OCI-M1 (cell line): ENCODE results near the gene MREG.
"Not testable (repeated sequence)": the region's sequence is repeated elsewhere in the genome, so short reads cannot be mapped to it uniquely, and the experiment has no call there.

Source experiments
- DNase-seq: peaks from one replicate; lab custom pipeline; 2025; lab: John Stamatoyannopoulos, UW

The MREG gene

DNA sequence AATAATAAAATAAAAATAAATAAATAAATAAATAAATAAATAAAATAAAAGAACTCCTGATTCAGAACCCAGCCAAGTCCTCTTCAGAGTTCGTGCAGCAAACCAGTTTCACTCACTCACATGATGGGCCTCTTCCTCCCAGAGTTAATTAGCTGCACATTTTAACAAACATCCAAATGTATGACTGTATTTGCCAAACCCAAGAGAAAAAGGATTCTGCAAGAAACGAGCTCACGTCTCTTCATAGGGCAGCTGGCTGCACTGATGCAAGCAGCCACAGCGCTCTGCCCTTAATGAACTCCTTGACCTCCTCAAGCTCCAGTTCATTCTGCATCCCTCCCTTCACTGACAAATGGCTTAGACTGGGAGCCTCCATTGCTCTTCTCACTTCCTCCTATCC is 55.1 kb downstream of the MREG start:
- DNase-seq: no peak

DNA sequence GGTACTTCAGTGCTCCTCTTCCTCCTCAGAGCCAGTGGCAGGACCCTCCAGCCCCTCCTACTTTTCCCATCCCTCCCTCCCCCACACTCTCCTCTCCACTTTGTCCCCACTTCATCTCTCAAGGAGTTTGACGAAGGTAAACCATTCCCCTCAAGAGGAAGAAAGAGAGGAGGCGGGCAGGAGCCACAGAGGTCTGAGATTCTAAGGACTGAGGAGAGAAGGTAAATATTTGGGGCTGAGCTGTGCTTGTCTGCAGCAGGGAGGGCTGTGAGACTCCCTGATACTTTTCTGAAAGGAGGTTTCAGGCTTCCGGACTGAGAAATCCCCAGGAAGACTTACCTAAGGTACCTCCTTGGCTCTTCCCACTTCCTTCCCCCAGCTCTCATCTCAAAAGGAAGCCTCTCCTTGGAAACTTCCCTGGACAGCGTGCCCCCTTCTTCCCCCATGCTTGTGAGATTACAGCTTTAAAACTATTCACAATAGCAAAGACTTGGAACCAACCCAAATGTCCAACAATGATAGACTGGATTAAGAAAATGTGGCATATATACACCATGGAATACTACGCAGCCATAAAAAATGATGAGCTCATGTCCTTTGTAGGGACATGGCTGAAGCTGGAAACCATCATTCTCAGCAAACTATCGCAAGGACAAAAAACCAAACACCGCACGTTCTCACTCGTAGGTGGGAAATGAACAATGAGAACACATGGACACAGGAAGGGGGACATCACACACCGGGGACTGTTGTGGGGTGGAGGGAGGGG is 55.8 kb downstream of the MREG start:
- DNase-seq: not testable (repeated sequence)

DNA sequence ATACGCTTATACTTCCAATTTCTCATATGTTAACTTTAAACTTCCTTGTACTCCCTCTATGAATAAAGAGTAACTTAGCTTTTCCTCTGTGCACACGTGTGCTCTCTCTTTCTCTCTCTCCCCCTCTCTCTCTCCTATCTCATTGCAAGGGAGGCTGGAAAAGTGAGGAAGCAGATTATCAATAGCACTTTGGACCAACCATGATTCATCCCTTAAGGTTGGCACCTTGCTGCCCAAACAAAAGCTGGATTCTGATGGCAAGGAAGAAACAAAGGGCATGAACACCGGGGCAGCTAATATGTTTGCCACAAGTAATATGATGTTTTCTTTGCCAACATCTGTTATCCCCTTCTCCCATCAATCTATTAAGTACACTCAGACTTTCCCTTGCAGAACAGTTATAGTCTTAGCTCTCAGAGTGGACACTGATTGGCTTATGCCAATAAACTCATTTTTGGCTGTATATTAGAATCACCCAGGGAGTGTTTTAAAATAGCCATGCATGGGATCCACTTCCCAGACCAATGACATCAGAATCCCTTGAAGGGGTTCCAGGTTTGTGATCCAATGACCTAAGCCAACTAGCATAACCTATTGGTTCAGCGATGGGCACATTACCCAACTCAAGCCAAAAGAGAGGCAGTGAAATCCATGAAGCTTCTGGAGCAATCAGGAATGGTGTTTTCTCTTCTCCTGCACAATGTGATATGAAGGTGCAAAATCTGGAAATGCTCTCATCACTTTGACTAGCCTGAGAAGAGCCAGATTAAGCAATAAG is 60.3 kb downstream of the MREG start:
- DNase-seq: no peak

DNA sequence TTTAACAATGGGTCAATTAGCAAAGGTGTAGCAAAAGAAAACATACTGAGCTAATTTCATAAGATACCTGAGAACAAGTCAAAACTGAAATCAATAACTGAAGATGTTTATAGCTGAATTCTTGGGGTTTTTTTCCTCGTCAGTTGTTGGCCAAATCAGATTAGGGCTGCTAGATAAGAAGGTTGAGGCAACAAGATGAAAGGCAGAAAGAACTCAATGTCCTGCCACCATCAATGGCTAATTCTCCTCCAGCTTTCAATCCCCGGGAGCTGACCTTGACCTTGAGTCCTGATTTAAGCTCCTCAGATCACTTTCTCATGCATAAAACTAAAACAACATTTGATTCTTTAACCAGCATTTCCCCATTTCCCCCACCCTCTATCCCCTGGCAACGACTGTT is 61.8 kb downstream of the MREG start:
- DNase-seq: no peak

DNA sequence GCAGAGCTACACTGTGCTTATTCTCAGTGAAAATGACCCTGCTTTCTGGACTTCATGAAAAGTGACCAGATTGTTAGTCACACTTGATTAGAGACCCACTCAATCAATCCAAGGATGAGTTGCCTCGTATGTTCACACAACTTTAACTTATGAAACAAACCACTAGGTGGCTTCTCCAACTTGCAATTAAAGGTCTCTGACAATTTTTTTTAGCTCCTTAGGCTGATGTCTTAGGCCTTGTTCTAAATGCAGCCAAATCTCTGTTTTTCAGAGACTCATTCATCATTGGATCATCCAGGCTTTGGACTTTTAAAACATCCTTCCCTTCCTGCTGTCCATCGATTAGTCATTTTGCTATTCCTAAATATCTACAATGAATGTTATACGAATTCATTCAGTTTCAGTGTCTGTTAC is 63.4 kb downstream of the MREG start:
- peak; percentile 69 for DNase-seq

DNA sequence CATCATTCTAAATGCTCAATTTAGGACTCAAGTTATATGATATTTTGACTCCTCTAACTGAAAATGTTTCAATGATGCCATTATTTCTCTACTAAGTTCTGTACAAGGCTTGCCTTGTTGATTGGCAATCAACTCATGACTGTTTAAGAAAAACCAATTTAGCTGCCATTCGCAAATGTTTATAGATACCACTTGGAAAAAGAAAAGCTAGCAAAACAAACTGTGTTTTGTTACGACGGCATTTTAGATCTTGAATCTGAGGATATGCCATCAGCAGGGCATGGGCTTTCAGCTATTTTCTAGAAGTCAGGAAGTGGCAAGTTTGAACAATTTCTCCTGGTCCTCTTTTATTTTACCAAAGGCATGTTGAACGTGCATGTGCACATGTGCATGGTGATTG is 65.3 kb downstream of the MREG start:
- DNase-seq: no peak

DNA sequence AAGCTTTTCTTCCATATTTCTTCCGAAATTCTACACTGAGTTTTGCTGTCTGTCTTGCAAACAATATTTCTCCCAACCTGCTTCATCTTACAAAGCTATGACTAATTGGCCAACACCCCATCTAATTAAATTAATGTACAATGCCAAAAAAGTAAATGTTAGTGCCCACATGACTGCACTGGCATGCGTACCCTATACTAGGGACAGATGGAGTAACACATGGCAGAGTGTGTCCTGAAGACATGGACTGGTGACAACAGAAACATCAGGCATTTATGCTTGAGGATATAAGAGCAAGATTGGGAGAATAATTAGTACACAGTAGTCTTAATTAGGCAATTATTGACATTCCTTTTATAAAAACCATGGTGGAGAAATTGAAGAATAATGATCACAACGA is 66.8 kb downstream of the MREG start:
- DNase-seq: no peak

DNA sequence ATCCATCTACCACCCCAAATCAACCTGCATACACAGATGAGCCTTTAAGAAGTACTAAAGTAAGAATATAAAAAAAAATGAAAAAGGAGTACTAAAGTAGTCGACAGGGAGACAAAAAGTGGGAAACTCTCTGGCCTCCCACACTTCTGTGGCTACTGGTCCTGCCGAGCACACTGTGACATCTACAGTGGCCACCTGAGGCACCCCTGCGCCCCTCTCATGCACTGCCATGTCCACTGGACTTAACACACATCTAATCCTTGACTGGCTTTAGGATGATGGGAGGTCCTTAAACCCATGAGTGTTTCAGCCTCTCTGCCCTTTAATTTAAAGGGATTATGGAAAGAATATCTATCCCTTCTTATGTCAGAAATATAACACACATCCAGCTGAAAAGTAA is 71.2 kb downstream of the MREG start:
- DNase-seq: no peak

DNA sequence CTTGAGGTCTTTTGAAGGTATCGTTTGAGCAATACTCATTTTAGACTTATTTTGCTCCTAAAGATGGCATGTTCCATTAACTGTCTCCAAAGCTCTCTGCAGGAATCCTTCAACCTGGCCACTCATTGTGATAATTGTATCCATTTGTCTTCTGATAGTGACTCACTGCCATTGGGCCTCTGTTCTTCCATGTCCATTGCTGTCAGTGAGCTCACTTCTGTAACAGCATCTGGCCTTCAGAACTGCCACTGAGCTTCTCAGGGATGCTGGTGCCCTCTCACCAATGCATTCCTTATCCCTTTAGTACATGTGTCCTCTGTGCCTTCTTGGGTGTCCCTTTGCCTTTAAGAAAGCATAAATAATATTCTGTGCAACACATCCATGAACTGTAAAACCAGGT is 71.6 kb downstream of the MREG start:
- no peak for DNase-seq

DNA sequence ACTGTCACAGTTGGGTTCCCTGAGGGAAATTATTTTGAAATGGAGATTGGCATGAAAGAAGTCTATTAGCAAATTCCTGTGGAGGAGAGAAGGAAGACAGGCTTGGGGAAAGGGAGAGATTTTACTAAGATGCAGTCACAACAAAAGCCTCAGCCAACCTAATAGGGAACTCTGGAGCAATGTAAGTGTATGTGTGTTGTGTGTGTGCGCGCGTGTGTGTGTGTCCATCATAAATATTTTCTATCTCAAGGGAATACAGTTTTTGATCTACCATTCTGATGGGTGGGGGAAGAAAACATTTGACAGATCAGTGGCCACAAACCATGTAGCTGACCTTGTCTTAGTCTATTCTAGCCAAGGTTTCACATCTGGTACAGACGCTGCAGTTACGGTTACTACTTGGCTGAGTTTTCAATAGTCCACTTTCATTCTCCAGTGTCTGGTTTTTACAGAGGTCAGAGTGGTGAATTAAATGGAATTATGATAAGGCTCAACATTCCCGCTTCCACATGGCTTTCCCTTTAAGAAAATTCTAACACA is 72.6 kb downstream of the MREG start:
- DNase-seq: no peak

DNA sequence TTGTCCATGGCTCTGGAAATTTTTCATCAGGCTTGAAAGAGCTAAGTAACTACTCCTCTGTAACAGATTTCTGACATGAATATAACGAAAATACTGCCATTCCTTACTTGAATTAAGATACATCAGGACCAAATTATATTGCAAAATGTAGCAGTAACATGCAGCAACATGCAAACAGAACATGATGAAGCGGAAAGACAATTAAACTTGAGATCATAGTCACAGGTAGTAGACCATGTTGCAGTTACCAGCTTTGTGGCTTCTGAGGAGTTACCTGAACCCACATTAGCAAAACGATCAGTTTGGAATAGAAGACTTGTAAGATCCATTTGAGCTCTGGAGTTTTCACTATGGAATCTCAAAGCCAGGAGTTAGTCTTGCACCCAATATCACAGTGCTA is 76.2 kb downstream of the MREG start:
- DNase-seq: no peak

DNA sequence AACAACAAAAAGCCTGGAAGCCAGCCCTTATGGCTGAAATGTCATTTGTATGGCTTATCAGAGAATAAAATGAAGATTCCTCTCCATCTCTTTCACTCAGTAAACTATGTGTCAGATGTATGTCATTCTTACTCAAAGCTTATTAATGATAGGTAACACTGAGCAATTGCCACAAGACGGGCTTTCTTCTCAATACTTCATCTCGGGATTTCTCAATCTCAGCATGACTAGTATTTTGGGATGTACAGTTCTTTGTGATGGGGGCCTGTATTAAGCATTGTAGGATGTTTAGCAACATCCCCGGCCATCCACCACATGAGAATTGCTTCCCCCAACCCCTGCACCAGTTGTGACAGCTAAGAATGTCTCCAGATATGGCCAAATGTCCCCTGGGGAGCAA is 80.2 kb downstream of the MREG start:
- no peak for DNase-seq

DNA sequence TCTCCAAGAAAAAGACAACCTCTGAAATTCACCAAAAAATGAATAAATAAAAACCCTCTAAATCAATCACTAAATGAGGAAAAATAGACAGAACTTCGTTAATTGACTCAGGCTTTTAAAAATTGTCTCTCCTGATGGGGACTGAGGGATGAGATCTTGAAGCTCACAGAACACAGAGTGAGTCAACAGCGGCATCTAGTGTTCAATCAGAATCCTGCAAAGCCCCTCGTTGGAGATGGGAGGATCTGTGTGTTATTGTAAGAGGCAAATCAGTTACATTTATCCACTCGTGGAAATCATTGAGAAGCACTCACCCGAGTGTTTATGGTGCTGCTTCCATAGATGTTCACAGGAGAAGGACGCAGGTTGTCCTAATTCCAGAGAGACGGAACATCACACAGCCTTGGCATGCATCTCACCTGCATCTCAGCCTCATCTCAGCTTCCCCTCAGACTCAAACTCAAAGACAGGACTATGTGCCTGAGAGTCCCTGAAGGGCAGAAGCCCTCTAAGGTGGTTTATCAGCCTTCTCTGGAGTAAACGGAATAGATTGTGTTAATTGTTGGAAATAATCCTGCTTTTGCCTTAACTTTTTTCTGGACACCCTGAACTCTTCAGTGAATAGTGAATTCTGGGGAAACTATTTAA is 82.0 kb downstream of the MREG start:
- peak; percentile 83 for DNase-seq

DNA sequence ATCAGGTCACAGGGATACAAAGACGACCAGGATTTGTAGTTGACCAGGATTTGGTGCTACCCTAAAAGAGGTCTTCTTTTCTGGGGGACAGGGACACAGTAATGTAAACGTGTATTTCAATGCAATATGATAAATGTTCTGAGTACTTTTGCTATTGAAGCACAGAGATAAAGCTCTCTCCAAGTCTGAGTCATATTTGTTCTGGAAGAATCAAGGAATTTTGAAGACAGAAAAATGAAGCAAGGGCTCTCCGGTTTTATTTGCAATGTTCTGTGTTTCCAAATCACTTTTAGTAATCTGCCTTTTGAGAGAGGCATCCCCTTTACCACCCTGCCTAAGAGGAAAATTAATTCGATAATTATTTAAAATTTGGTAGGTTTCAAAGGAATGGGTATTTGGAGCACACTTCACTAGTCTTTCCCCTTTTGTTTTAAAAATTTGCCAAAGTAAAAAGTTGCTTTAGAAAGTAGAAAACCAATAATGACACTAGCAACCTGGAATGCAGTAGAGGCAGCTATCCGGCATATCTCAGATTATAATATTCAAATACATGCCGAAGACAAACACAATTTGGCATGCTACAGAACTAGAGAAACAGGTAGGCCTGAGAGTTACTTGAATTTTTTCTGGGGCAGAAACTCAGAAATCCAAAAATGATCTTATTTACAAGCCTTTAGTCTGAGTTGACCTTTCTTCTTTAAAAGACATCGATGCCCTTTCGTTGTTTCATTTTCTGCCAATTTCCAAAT is 82.7 kb downstream of the MREG start:
- no peak for DNase-seq

DNA sequence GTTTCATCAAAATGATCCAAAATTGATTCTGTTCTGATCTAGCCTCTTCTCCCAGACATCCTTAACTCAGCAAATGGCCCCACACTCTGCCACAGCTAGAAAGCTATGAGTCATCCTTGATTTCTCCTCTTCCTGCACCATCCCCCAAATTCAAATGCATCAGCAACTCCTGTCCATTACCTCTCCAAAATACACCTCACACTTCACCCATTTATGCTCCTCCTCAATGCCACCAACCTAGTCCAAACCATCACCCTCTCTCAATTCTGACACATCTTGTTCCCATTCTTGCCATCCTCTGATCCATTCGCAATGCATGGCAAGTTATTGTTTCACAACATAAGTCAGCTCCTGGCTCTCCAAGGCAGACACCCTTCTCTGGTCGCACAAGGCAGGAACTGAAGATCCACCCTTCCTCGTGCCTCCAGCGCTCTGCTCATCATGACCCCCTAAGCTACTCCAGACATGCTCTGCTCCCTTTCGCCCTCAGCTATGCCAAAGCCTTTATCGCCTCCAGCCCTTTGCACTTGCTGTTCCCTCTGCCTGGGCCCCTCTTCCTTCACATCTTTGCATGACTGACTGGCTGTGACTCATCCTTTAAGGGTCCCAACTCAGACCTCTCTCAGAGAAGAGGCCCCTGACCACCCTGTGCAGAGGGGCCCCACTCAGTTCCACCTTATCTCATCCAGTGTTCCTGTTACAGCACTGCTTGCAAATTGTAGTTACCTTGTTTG is 83.6 kb downstream of the MREG start:
- DNase-seq: peak; percentile 11

DNA sequence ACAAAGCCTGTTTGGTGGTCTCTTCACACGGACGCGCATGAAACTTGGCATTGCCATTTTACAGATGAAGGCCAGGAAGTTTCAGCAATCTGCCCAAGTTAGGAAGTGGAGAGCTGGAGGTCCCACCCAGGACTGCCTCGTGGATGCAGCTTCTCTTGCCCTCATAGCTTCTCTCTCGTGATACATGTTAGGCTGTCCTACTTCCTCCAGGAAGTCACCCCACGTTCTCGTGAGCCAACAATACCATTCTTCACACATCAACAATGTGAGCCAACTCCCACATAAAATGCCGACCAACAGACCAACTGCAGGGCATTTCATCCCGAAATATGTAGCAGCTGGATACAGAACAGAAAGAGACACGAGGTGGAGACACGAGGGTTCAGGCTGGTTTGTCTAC is 85.3 kb downstream of the MREG start:
- no peak for DNase-seq

DNA sequence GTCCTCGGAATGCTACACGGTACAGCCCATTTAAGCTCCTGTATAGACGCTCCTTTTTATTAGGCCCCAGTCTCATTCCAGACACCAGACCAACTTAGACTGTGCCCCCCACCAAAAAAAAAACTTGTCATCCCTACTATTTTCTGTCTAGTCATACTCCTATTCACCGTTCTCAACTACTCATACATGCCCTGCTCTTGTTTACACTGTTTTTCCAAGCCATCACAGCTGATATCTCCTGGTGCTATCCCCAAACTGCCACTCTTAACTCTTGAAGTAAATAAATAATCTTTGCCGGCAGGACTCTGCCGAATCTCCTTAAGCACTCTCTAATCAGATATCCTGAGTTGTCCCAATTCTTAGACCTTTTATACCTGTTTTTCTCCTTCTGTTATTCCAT is 86.4 kb downstream of the MREG start:
- DNase-seq: not testable (repeated sequence)

DNA sequence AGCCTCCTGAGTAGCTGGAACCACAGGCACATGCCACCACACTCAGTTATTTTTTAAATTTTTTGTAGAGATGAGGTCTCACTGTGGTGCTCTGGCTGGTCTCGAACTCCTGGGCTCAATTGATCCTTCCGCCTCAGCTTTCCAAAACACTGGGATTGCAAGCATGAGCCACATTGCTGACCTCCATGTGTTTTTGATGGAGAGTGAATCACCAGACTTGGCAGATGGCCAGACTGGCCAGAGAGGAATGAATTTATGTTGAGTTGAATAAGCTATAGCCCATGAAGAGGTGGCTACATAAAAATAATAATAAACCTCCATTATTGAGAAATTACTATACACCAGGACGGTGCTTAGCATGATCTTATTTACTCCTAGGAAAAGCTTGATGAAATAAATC is 91.5 kb downstream of the MREG start:
- DNase-seq: peak; percentile 10

DNA sequence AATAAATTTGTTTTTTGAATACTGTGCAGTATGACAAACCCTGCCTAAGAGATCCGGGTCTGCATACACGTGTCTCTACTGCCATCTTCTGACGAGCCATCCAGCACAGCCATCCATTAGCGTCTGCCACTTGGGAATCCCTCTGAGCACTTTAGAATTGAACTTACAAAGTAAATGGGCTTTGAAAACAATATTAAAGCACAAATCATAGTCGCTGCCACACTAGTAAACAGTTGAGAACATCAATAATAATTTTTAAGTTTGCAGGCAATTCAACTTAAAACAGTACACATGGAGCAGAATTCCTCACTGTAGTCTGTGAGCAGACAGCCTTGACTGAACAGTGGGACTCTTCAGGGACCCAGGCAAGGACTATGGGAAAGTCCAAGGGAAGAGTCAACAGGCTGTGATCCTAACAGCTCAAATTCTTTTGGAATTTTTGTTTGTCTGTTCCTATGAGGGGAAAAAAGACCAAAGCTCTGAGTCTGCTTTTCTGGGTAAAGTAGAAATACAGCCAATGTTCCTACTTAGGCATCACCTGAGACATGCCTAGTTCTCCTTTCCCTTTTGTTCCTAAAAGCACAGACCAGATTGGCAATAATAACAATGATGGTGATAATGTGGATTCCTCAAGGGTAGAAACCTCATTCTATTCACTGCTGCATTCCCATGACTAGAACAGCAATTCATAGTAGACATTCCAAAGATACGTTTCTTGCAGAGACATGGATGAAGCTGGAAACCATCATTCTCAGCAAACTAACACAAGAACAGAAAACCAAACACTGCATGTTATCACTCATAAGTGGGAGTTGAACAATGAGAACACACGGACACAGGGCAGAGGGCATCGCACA is 92.9 kb downstream of the MREG start:
- peak; percentile 79 for DNase-seq

DNA sequence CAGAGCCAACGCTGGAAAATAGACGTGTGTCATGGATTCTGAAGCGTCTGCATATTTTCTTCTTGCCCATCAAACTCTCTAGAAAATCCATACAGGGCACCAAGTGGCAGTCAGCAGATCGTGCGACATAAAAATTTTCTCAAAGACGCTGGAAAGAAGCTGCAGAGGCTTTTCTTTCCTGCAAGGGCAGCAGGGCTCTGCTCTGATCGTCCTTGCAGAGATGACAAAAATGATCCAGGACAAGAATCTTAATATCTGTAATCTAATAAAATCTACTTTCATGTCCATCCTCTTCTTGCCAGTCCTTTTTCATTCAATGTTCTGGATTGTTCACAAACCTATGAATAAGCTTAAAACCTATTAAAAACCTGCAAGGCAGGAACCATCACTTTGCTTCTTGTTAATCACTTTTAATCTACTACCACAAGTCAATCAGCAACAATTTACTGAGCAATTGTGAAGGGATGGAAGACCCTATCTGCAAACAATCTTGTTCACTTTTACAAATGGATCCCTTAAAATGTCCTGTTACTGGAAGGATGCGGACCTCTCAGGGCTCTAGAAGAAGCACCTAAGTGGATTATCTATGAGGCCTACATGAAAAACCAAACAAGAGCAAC is 93.6 kb downstream of the MREG start:
- no peak for DNase-seq
